Panc1 (cell line): ENCODE measurements around the gene GPRC5C. TPM values are rescaled to one million over a fixed set of nuclear protein-coding genes. Genes with fewer than 3 reads are reported as not detected.

Experiments used
- ATAC-seq: fragments of 200-7000 bp; cut with Tn5 transposase; 2 replicates; pipeline ENCODE4 v1.9.1; 2020; ENCODE audit warnings: mild to moderate bottlenecking, moderate library complexity
- BruUV-seq: library from RNA; stranded (reverse); fragments of 400-500 nt; replicated peaks from 2 replicates; lab custom pipeline; 2021; lab: Mats Ljungman, UMichigan
- CTCF ChIA-PET: fragments of 300-600 bp; sonication (Branson Sonifier 250); formaldehyde crosslinking; loops from one replicate; lab custom pipeline; 2022; ENCODE audit warnings: antibody characterized with exemption; lab: Charles Lee
- POLR2A ChIA-PET: fragments of 300-600 bp; sonication (Branson Sonifier 250); formaldehyde crosslinking; loops from one replicate; lab custom pipeline; 2022; ENCODE audit warnings: antibody characterized with exemption; lab: Charles Lee
- DNase-seq: peaks from one replicate; pipeline ENCODE4 v3.0.0-alpha.2; 2010; ENCODE audit warnings: low read depth, low spot score
- H3K27ac ChIP-seq: 2 replicates; pipeline ENCODE4 v1.5.1; 2011; ENCODE audit warnings: mild to moderate bottlenecking, low read length, inconsistent platforms
- H3K27me3 ChIP-seq: fragments of 200-500 bp; sonication (Bioruptor generic); 2 replicates; pipeline ENCODE4 v1.6.0; 2014; ENCODE audit warnings: low read length, inconsistent platforms; ENCODE audit not compliant: control insufficient read depth, insufficient read depth
- H3K36me3 ChIP-seq: fragments of 200-500 bp; sonication (Bioruptor generic); 2 replicates; pipeline ENCODE4 v1.5.1; 2014; ENCODE audit warnings: inconsistent platforms, mild to moderate bottlenecking, low read length, moderate library complexity; ENCODE audit not compliant: control insufficient read depth, insufficient read depth
- H3K4me1 ChIP-seq: 2 replicates; pipeline ENCODE4 v1.5.1; 2011; ENCODE audit warnings: inconsistent platforms, mild to moderate bottlenecking, low read length, moderate library complexity; ENCODE audit not compliant: control insufficient read depth, insufficient read depth
- H3K4me3 ChIP-seq, 2 experiments: 2 replicates each; pipeline ENCODE4 v1.5.1; 2011 to 2012; ENCODE audit warnings: low read depth in 2 of 2, low read length in 2 of 2, mild to moderate bottlenecking in 2 of 2, inconsistent platforms in 1 of 2, moderate library complexity in 1 of 2
- H3K9me3 ChIP-seq: fragments of 200-500 bp; sonication (Bioruptor generic); 2 replicates; pipeline ENCODE4 v1.5.1; 2014; ENCODE audit warnings: low read depth, mild to moderate bottlenecking, inconsistent platforms, low read length, moderate library complexity; ENCODE audit not compliant: control insufficient read depth, insufficient read depth
- CTCF ChIP-seq: fragments of 450-650 bp; IDR thresholded peaks from 2 replicates; pipeline ENCODE4 v1.5.1; 2017; ENCODE audit warnings: mild to moderate bottlenecking
- POLR2AphosphoS5 ChIP-seq: IDR thresholded peaks from 2 replicates; pipeline ENCODE4 v1.6.1; 2012; ENCODE audit warnings: mild to moderate bottlenecking, low read depth, low read length, moderate library complexity
- REST ChIP-seq, 2 experiments: IDR thresholded peaks; 2 replicates each; pipeline ENCODE4 v1.6.1; 2011 to 2012; ENCODE audit warnings: low read depth in 2 of 2, control low read depth in 1 of 2, low read length in 1 of 2, mild to moderate bottlenecking in 1 of 2, moderate library complexity in 1 of 2; ENCODE audit not compliant: insufficient read depth in 1 of 2
- SIN3A ChIP-seq: IDR thresholded peaks from 2 replicates; pipeline ENCODE4 v1.6.1; 2012; ENCODE audit warnings: low read depth, mild to moderate bottlenecking, low read length, moderate library complexity, borderline replicate concordance; ENCODE audit not compliant: insufficient read depth
- TCF7L2 ChIP-seq: IDR thresholded peaks from 2 replicates; pipeline ENCODE4 v1.6.1; 2011; ENCODE audit warnings: mild to moderate bottlenecking, low read depth, low read length, inconsistent platforms
- in situ Hi-C: cut with HindIII; loops from 2 replicates; pipeline ENCODE4 v1.10.0; 2016; ENCODE audit warnings: low sequenced_read_pairs, low pct_unique_long_range_greater_than_20kb
- intact Hi-C: fragments of 100-400 bp; cut with micrococcal nuclease; formaldehyde crosslinking; loops from one replicate; pipeline ENCODE4 v1.10.0; 2022; ENCODE audit not compliant: unreplicated experiment
- total RNA-seq: library from RNA; stranded (reverse); gene quantifications from one replicate; pipeline ENCODE4 v1.2.1, GENCODE V29; 2021; ENCODE audit not compliant: unreplicated experiment

The GPRC5C gene
- total RNA-seq, 1 experiment from 2014 or later, result 57.1 TPM

- Histone ChIP-seq H3K36me3 (no peaks in the 10 kb centered on the region), H3K27ac (no peak overlapping the region), H3K27me3 (peaks cover 6% of the 10 kb centered on the region), H3K9me3 (no peaks in the 10 kb centered on the region), H3K4me1 (no peaks in the 10 kb centered on the region), H3K4me3 (no peak overlapping the region)
- in situ Hi-C loops, result no loop called here
- no peak; the same call in 1 of the 2 replicates for ATAC-seq
- intact Hi-C loops, result no loop called here
- BruUV-seq, result no TSS peak
- ChIA-PET CTCF (interaction anchor here (0.9 kb wide), 1 partner anchor 113 kb away, joined by 3 read pairs; the partner anchor contains the start of gene GPR142), POLR2A (interaction anchor here (0.5 kb wide), 1 partner anchor 192 kb away, joined by 8 read pairs; no protein-coding TSS in a partner anchor)
- TF ChIP-seq POLR2AphosphoS5 (no peak), REST (IDR thresholded peaks at IDR 0.05; ENCODE audit: insufficient read depth in 1 of 2, low read depth in 2 of 2, low read length in 1 of 2) (no peak), SIN3A (no peak), TCF7L2 (no peak), CTCF (no peak)
- DNase-seq, result no peak
Observed at GRCh38 chr17:74480290-74480689, 48.4 kb downstream of the GPRC5C start.

- Histone ChIP-seq H3K27ac (no peak overlapping the region), H3K36me3 (no peaks in the 10 kb centered on the region), H3K9me3 (no peaks in the 10 kb centered on the region), H3K4me3 (no peak overlapping the region), H3K4me1 (no peaks in the 10 kb centered on the region), H3K27me3 (peaks cover 6% of the 10 kb centered on the region)
- CTCF ChIA-PET, result no interaction called here
- in situ Hi-C loops (no loop called here), intact Hi-C loops (no loop called here)
- ATAC-seq (no peak), DNase-seq (no peak)
- TF ChIP-seq CTCF (no peak), REST (IDR thresholded peaks at IDR 0.05; ENCODE audit: insufficient read depth in 1 of 2, low read depth in 2 of 2, low read length in 1 of 2) (no peak), POLR2AphosphoS5 (no peak), TCF7L2 (no peak), SIN3A (no peak)
- POLR2A ChIA-PET, result no interaction called here
- no TSS peak for BruUV-seq
Observed at GRCh38 chr17:74481621-74482020, 49.7 kb downstream of the GPRC5C start.
